HG03097 (cell line): ENCODE measurements around the gene SLC51A.
A peak's percentile ranks its signal among the peaks of the same experiment; 100 is the strongest.
"Not testable (repeated sequence)": the region's sequence is repeated elsewhere in the genome, so short reads cannot be mapped to it uniquely, and the experiment has no call there.

Experiments used
- ATAC-seq: cut with Tn5 transposase; IDR thresholded peaks from one replicate; pipeline ENCODE4 v1.9.1; 2021; ENCODE audit not compliant: unreplicated experiment, low FRiP score

Gene SLC51A

GRCh38 chr3:196236223-196236622, 19.9 kb downstream of the SLC51A start:
- no peak for ATAC-seq

GRCh38 chr3:196237203-196237602, 20.9 kb downstream of the SLC51A start:
- ATAC-seq, result no peak

- no peak for ATAC-seq
Measured at GRCh38 chr3:196238612-196239560, 22.6 kb downstream of the SLC51A start.

- no peak for ATAC-seq
Measured at GRCh38 chr3:196240424-196240823, 24.1 kb downstream of the SLC51A start.

GRCh38 chr3:196241704-196242103, 25.4 kb downstream of the SLC51A start:
- ATAC-seq, result no peak

GRCh38 chr3:196244166-196244565, 27.8 kb downstream of the SLC51A start:
- not testable (repeated sequence) for ATAC-seq

- ATAC-seq, result no peak
Measured at GRCh38 chr3:196246612-196247308, 30.4 kb downstream of the SLC51A start.

- ATAC-seq, result no peak
Measured at GRCh38 chr3:196251918-196252317, 35.6 kb downstream of the SLC51A start.

GRCh38 chr3:196254376-196255283, 38.3 kb downstream of the SLC51A start:
- no peak for ATAC-seq

- ATAC-seq, result no peak
Measured at GRCh38 chr3:196255776-196256175, 39.4 kb downstream of the SLC51A start.

- ATAC-seq, result no peak
Measured at GRCh38 chr3:196260784-196261183, 44.5 kb downstream of the SLC51A start.

GRCh38 chr3:196263819-196264218, 47.5 kb downstream of the SLC51A start:
- ATAC-seq, result no peak

- ATAC-seq, result no peak
Measured at GRCh38 chr3:196268284-196269163, 52.2 kb downstream of the SLC51A start.

GRCh38 chr3:196270499-196270898, 54.2 kb downstream of the SLC51A start:
- ATAC-seq, result no peak

GRCh38 chr3:196272826-196273225, 56.5 kb downstream of the SLC51A start:
- no peak for ATAC-seq

GRCh38 chr3:196273655-196274054, 57.3 kb downstream of the SLC51A start:
- ATAC-seq, result no peak

- ATAC-seq, result peak; percentile 56
Measured at GRCh38 chr3:196274585-196274984, 58.3 kb downstream of the SLC51A start.

GRCh38 chr3:196275126-196275525, 58.8 kb downstream of the SLC51A start:
- ATAC-seq, result peak; percentile 7

GRCh38 chr3:196280689-196281440, 64.5 kb downstream of the SLC51A start:
- ATAC-seq, result no peak
